Measurements from ENCODE around the gene RARB. TPM values are rescaled to one million over a fixed set of nuclear protein-coding genes. Genes with fewer than 3 reads are reported as not detected.

RARB gene
- total and polyA plus RNA-seq, 2 donors (not counting 3 experiments of a cell fraction or from before 2014, with no cell fraction given), result 15.3 to 23.4 TPM

DNA sequence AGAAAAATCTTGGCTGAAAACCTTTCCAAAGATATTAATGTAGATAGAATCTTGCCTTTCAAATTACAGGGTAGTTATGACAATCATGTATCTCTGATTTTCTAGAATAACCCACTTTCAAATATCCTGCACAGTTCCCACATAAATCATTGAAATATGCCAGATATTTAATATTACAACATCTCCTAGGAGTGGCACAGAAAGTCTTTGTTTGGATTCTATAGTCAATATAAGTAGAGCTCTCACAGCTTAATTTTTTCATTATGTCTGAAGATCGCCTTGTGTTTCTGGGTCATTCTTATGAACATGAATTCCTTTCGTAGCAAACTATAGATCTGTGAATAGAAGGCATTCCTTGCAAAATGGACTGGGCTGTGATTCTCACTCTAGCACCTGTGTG is 5.0 kb downstream of the RARB start:
- DNase-seq (ENCODE audit: low read depth, low spot score) (no peak), FAIRE-seq (no peak)
- intact Hi-C loops (cut with micrococcal nuclease) (loop anchor here (5.0 kb wide), 1 partner anchor 349 kb away; the partner anchor contains the start of gene NGLY1), dilution Hi-C loops (cut with MboI; ENCODE audit: extremely low pct_ligation_motif_present, low sequenced_read_pairs) (no loop called here)
- Histone ChIP-seq H3K4me1 (ENCODE audit: control insufficient read depth, extremely low read depth, insufficient read depth, low read length) (peaks cover 35% of the 10 kb centered on the region), H2AFZ (ENCODE audit: low read depth, low read length) (no peak overlapping the region), H3K4me2 (ENCODE audit: insufficient read depth, low read length) (peak overlapping the region; percentile 99), H3K79me2 (ENCODE audit: control insufficient read depth, insufficient read depth, low read length) (peaks cover 92% of the 10 kb centered on the region), H3K4me3 (replicated peaks in 1 of 3; ENCODE audit: insufficient read depth in 1 of 3, low read depth in 1 of 3, low read length in 3 of 3) (peak overlapping the region in 1 of 3 experiments; percentile 100), H3K36me3 (ENCODE audit: control insufficient read depth in 2 of 2, extremely low read depth in 1 of 2, insufficient read depth in 2 of 2, low read length in 2 of 2) (no peaks in the 10 kb centered on the region), H3K9me1 (replicated peaks; ENCODE audit: control insufficient read depth, extremely low read depth, insufficient read depth, low read length) (no peaks in the 10 kb centered on the region), H4K20me1 (replicated peaks; ENCODE audit: control insufficient read depth, extremely low read depth, insufficient read depth, low read length) (no peaks in the 10 kb centered on the region), H3K9me3 (replicated peaks; ENCODE audit: control insufficient read depth, insufficient read depth, low read length) (no peaks in the 10 kb centered on the region), H3K27me3 (ENCODE audit: control insufficient read depth in 2 of 2, insufficient read depth in 2 of 2, low read length in 2 of 2) (no peaks in the 10 kb centered on the region), H3K9ac (replicated peaks; ENCODE audit: extremely low read depth, insufficient read depth, low read length) (peak overlapping the region; percentile 35), H3K27ac (ENCODE audit: insufficient read depth, low read depth, low read length) (peak overlapping the region; percentile 96)
- ChIA-PET CTCF (interaction anchor here (1.1 to 2.4 kb wide), 7 partner anchors 9 to 160 kb away, joined by 3 to 15 read pairs (median 5); no protein-coding TSS in a partner anchor), POLR2A (interaction anchor here (1.7 kb wide), 1 partner anchor 22 kb away, joined by 8 read pairs; no protein-coding TSS in a partner anchor)
- BruUV-seq (replicated peaks), result no TSS peak
- TF ChIP-seq, protein P1, sequence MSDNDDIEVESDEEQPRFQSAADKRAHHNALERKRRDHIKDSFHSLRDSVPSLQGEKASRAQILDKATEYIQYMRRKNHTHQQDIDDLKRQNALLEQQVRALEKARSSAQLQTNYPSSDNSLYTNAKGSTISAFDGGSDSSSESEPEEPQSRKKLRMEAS (IDR thresholded peaks at IDR 0.05; ENCODE audit: insufficient read depth, insufficient read length), result no peak
- no peak for TF ChIP-seq GATA2 (IDR thresholded peaks at IDR 0.05; ENCODE audit: insufficient read depth, insufficient read length, low read depth, low read length)
- TF ChIP-seq POLR2AphosphoS5 (IDR thresholded peaks at IDR 0.05; ENCODE audit: insufficient read depth, low read depth, low read length), result no peak
- no peak for TF ChIP-seq MYC (IDR thresholded peaks at IDR 0.05; ENCODE audit: low read depth, low read length)
- no peak for TF ChIP-seq EZH2 (IDR thresholded peaks at IDR 0.05; ENCODE audit: borderline replicate concordance, low read depth, low read length, severe bottlenecking)
- TF ChIP-seq JUN (IDR thresholded peaks at IDR 0.05; ENCODE audit: borderline replicate concordance, insufficient read depth, insufficient read length, low read depth), result no peak
- TF ChIP-seq, protein P2, sequence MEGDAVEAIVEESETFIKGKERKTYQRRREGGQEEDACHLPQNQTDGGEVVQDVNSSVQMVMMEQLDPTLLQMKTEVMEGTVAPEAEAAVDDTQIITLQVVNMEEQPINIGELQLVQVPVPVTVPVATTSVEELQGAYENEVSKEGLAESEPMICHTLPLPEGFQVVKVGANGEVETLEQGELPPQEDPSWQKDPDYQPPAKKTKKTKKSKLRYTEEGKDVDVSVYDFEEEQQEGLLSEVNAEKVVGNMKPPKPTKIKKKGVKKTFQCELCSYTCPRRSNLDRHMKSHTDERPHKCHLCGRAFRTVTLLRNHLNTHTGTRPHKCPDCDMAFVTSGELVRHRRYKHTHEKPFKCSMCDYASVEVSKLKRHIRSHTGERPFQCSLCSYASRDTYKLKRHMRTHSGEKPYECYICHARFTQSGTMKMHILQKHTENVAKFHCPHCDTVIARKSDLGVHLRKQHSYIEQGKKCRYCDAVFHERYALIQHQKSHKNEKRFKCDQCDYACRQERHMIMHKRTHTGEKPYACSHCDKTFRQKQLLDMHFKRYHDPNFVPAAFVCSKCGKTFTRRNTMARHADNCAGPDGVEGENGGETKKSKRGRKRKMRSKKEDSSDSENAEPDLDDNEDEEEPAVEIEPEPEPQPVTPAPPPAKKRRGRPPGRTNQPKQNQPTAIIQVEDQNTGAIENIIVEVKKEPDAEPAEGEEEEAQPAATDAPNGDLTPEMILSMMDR (IDR thresholded peaks at IDR 0.05; ENCODE audit: extremely low read depth in 1 of 2, insufficient read depth in 1 of 2, low read depth in 1 of 2, low read length in 2 of 2), result no peak
- no peak for TF ChIP-seq FOS (IDR thresholded peaks at IDR 0.05; ENCODE audit: borderline replicate concordance, insufficient read depth, low read length)
- no peak for TF ChIP-seq POLR2A (IDR thresholded peaks at IDR 0.05; ENCODE audit: low read depth, low read length)
